Activated CD4-positive, alpha-beta T cell treated with anti-CD3 and anti-CD28 coated beads for 4 hours (primary cell): ENCODE results near the gene CFAP97D1.

Source experiments
- DNase-seq, 2 donors: peaks; one replicate each; pipeline ENCODE4 v3.0.0-alpha.2; 2020

The CFAP97D1 gene

GRCh38 chr17:43830510-43831140 is 50.4 kb downstream of the CFAP97D1 start:
- DNase-seq = no peak

GRCh38 chr17:43831633-43832032 is 51.4 kb downstream of the CFAP97D1 start:
- no peak for DNase-seq

DNA sequence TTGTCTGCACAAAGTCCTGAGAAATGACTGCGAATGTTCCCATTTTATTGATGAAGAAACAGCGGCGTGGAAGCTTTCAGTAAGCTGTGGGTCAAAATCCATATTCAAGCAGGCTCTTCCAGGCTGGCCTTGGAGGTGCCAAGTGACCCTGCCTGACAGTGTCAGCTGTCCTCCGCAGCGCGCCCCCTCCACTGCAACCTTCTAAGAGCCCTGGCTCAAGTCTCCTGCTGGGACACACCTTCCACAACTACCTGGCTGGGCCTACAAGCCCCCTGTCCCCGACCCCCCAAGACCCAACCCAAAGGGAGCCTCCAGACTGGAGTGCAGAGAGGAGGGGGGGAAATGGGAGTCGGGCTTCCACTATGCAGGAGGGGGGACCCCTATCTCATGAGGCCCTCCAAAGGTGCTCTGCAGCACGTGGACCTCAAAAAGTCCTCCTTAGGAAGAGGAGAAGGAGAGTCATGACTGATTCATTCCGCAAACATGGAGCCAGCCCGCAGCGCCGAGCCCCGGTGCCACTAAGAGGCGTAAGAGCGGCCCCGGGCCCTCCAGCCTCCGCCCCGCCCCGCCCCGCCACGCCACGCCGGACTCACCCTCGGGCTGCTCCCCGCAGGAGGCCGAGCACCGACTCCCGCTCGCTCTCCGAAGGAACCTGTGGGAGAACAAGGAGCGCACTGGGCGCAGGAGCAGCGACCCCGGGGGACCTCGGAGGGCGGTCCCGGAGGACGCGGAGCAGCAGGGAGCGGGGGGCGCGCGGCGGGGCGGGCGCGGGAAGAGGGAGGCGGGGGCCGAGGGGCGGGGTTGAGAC is 52.1 kb downstream of the CFAP97D1 start:
- DNase-seq = peak in 1 of 2 donors; percentile 6

GRCh38 chr17:43832976-43833829 is 53.0 kb downstream of the CFAP97D1 start, which contains the start of gene MPP3:
Gene MPP3 (minus strand): TSS chr17:43833146. CDS start chr17:43831906, 1,240 bp downstream.
- DNase-seq = peak; percentile 56 to 58

DNA sequence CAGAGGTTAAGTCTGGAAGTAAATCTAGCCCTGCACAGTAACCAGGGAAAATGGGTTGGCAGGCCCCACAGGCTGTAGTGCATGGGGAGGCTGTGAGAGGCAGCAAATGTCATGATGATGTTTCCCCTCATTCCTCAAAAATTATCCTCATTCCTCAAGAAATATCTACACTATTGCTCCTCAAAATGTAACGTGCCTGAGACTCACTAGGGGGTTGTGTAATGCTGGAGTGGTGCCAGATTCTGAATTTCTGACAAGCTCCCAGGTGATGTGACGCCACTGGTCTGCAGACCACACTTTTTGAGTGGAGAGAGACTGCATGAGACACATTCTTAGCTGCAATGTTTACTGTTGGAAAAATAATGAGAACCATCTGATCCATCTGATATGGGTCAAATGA is 53.9 kb downstream of the CFAP97D1 start:
- DNase-seq = no peak
